ENCODE measurements around the gene ZNF256.
A peak's percentile ranks its signal among the peaks of the same experiment; 100 is the strongest.

The ZNF256 gene

DNA sequence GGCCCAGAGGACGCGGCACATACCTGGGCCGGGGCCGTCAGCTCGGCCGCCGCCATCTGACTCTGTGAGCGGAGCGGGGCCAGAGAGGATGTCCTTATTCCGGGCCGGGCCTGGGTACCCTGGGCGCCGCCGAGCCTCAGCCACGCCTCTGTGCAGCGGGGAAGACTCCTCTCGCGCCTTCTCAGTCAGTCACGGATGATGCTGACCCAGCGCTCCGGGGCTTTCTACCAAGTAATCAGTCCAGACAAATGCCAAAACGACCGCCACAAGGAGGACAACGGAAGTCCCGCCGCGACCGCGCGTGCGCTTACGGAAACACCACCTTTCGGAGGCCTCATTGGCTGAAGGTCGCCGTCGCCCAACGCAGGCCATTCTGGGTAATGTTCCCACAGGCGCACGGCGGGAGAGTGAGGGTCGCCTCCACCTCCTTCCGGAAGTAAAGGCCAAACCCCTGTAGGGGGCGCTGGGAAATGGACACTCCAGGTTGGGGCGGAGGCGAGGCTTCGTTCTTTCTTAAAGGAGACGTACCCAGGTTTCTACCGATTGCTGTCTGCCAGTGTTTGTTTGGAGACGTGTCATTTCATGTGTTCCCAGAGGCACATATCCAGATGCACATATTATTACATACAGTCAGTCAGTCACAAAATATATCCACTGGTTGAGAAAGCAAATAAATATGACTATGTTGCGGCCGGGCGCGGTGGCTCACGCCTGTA is at the start of gene ZNF256:
TSS of gene ZNF256 (minus strand) at position 288 of the 716 bp plus-strand sequence. CDS start at position 56, 232 bp downstream.
- peak; percentile 78 for DNase-seq

DNA sequence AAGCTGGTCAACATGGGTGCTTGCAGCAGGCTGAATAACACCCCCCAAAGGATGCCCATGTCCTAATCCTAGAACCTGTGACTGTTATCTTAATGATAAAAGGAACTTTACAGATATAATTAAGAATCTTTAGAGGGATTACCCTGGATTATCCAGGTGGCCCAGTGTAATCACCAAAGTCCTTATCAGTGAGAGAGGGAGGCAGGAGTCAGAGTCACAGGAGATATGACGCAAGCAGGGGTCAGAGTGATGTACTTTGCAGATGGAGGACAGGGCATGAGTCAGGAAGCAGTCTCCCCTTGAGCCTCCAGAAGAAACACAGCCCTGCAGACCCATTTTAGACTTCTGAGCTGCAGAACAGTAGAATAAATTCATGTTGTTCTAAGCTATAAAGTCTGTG is 45.3 kb upstream of the ZNF256 start:
- no peak for DNase-seq

DNA sequence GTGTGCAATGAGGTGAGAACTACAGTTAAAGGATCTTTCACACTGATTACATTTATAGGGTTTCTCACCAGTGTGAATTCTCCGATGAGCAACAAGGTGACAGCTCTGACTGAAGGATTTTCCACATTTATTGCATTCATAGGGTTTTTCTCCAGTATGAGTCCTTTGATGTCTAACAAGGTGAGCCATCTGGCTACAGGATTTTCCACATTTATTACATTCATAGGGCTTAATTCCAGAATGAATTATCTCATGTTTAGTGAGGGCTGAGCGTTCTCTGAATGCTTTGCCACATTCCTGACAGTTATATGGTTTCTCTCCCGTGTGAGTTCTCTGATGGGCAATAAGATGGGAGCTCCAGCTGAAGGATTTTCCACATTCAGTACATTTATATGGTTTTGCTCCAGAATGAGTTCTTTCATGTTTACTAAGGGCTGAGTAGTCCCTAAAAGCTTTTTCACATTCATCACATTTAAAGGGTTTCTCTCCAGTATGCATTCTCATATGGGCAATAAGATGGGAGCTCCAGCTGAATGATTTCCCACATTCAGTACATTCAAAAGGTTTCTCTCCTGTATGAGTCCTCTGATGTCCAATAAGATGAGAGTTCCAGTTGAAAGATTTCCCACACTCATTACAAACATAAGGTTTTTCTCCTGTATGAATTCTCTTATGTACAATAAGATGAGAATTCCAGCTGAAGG is 31.2 kb upstream of the ZNF256 start:
- DNase-seq: no peak

DNA sequence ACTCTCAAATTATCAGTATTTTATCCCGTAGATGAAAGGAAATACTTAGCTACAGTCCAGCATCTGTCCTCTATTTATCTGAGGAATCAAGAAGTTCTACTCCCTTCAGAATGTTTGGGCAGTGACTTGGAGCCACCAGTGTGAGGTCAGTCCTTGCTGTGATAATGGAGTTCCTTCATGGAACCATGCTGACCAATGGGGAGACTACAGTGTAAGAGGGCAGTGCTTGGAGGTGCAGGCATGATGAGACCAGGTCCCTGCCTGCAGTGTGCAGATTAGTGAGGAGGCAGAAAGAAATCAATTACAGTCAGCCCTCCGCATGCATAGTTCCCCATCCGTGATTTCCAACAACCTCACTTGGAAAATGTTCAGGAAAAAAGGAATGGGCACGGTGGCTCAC is 26.9 kb upstream of the ZNF256 start, which contains the start of gene C19orf18:
TSS of gene C19orf18 (minus strand) at position 101 of the 400 bp plus-strand sequence. CDS start 102 bp downstream, outside the sequence.
- DNase-seq: no peak

DNA sequence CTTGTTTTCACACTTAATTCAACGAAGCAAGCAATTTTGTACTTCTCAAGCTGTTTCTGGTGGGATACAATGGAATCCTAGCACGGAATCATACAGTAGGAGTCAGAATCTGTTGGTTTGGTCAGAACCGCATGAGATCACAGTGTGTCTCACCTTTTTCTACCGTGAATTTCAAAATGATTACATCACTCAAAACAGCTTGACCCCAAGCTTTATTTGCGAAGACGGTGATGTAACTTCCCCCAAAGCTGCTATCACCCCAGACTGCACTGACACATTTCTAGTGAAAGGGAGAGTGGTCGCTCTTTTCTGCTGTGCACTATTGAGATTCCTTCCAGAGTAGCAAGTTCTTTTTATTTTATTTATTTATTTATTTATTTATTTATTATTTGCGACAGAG is 17.3 kb upstream of the ZNF256 start:
- DNase-seq: no peak

DNA sequence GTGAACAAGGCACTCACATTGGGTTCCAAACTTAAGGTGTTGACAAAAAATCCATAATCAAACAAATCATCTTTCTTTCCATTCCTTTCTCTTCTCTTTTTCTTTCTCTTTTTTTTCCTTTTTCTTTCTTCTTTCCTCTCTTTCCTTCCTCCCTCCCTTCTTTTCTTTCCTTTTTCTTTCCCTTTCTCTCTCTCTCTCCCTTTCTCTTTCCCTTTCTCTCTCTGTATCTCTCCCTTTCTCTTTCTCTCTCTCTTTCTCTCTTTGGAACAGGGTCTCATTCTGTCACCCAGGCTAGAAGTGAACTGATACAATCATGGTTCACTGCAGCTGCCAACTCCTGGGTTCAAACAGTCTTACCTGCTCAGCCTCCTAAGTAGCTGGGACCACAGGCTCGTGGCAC is 14.3 kb upstream of the ZNF256 start:
- no peak for DNase-seq

DNA sequence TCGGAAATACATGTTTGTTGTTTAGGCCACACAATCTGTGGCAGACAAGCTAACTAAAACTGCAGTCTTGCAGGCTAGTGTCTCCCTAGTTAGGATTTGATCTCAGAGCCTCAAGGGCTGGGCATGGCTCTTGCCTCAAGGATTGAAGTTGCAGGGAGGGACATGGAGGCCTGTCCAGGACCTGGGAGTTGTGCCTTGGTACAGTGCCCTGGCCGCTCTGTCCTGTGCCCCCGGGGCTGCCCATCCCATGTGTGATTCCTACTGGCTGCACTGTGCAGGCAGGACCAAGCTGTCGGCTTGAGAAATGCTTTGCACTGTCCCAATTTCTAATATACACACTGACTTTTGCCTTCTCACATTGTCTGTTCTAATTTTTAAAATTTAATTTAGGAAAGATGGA is 7.5 kb upstream of the ZNF256 start:
- DNase-seq: no peak

DNA sequence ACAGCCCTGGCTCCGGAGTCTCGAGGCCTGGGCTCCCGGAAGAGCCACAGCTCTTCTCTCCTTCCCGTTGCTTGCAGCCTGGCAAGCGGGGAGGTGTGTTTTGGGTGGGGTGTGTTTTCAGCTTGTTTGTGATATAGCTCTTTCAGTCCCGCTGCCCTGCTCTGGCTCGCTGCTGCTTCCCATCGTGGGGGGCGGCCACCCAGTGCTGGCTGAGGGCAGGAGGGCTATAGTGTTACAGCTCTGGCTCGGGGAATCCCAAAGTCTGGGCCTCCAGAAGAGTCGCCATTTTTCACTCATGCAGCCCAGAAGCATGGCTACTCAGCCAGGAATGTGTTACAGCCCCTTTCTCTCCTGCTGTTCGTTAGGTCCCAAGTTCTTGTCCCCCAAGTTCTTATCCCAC is 2.2 kb upstream of the ZNF256 start:
- no peak for DNase-seq

DNA sequence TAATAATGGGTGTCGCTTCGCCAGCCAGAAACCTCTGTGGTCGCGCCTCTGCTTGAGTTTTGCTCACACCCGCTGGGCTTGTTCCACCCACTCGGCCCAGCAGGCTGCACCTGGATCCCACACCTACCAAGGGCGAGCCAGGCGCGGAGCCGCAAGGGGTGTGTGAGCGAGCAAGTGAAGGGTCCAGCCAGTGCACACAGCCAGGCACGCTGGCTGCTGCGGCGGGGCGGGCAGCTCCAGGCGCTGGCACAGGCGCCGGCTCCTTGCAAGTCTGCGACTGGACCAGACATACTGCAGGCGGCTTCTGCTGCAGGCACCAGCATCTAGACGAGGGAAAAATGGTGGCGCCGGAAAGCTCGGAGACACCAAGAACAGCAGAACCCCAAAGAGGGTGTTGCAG is 1.8 kb upstream of the ZNF256 start:
- DNase-seq: no peak

DNA sequence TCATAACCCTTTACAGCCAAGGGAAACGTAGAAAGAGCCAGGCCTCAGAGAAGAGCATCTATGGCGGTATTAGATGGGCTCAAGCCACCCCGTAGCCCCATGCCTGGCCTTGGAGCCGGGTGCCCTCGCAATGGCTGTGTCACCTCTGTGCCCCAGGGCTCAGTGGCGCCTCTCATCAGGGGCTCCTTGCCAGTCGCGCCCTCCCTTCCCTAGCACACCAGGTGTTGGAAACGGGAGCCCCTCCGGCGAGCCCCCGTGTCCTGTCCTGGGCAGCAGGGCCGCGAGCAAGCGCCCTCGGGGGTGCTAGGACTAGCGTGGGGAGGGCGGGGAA is 453 bp downstream of the ZNF256 start:
- no peak for DNase-seq

DNA sequence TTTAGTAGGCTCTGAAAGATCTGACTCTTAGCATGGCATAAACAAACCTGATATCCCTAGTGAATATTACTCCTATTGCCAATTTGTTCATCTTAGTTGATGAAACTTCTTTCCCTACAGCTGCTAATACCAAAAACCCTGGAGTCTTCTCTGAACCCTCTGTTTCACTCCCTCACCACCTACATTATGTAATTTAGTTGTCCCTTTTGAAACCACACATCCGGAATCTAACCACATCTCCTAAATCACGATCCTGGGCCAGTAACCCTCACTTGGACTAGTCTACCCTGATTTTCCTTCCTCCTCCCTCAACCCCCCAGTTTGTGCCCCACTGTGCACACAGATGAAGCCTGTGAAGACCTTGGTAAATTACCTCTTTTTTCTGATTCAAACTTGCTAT is 1.2 kb downstream of the ZNF256 start:
- DNase-seq: no peak

DNA sequence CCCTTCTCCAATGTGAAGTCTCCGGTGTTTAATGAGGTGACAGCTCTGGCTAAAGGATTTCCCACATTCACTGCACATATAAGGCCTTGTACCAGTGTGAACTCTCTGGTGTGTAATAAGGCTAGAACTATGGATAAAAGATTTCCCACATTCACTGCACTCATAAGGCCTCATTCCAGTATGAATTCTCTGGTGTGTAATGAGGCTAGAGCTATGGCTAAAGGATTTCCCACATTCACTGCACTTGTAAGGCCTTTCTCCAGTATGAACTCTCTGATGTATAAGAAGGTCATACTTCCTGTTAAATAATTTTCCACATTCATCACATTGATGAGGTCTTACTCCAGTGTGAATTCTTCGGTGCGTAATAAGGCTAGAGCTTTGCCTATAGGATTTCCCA is 5.9 kb downstream of the ZNF256 start:
- DNase-seq: no peak

DNA sequence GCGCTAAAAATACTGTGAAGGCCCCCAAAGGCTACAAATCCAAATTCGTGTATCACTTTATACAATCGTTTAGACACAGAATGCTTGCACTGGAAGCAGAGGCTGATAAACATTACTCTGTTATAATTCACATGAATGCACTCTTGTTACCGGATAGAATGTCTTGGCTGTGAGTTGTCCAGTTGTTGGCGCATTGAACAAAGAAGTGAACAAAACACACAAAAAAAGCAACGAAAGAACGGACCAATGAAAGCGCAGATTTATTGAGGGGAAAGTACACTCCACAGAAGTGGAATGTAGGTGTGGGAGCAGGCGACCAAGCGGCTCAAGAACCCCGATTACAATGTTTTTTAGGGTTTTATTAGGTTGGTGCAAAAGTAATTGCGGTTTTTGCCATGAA is 11.8 kb downstream of the ZNF256 start:
- DNase-seq: no peak

DNA sequence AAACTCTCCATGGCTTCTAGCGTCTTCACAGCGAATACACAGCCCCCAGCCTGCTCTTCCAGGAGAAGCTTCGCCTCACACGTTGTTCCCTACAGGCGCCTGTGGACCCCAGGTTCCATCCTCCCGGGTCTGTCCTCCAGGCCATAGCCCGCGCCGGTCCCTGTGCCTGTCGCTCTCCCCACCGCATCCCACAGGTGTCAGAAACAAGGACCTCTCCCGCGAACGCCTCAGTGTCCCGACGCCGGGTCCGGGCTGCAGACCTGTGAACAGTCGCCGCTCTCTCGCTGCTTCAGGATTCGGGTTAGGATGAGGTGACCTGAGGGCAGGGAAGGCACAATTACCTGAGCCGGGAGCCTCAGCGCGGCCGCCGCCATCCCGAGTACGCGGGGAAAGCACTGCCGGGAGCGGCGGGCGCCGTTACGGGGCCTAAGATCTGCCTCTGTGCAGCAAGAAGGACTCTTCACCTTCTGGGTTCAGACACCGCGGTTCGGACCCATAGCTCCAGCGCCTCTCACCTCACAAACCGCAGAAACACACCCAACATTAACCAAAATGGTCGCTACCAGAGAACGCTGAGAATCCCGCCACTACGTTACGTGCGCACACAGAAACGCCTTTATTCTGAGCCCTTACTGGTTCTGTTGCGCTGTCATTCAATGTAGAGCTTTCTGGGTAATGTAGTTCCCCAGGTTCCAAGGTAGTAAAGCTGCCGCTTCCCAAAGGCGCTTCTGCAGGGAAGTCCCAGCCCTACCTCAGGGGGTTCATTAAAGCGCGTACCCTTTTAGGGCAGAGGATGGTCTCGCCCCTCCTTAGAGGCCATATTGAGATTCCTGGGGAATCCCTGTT is 12.5 kb downstream of the ZNF256 start, which contains the start of gene ZNF418:
TSS of gene ZNF418 (minus strand) at position 583 of the 846 bp plus-strand sequence. CDS start 1,580 bp downstream, outside the sequence.
- DNase-seq: no peak

DNA sequence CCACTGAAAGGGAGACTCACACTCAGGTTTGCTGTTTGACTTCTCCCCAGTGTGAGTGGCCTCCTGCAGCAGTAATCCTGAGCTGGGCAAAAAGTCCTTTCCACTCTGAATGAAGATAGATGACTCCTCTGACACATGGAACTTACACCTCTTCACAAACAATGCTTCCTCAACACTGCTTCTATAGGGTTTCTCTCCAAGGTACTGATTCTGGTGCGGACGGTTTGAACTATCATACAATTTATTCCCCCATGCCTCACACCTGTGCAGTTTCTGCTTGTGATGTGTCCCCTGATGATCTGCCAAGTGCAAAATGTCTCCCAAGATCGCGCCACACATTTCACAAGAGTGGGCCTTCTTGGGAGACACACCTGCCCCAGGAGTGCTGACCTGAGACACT is 19.9 kb downstream of the ZNF256 start:
- DNase-seq: no peak

DNA sequence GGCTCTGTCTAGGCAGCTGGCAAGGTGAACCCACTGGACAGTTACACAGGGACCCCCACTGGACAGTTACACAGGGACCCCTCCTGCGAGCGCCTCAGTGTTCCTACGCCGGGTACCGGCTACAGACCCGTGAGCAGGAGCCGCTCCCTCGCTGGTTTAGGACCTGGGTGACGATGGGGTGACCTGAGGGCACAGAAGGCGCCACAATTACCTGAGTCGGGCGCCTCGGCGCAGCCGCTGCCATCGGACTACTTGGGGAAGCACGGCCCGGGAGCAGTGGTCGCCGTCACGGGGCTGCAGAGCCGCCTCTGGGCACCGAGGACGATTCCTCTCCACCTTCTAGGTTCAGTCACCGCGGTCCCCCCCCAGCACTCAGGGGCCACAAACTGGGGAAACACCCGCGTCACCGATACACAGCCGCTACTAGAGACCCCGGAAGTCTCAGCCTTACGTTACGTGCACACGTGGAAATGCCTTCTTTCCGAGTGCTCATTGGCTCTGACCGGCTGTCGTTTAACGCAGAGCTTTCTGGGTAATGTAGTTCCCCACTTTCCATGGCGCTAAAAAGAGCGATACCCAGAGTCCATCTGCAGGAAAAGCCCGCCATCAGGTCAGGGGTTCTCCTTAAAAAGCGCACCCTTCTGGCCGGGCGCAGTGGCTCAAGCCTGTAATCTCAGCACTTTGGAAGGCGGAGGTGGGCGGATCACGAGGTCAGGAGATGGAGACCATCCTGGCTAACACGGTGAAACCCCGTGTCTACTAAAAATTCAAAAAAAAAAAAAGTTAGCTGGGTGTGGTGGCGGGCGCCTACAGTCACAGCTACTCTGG is 31.1 kb downstream of the ZNF256 start, which contains the start of gene ZNF417:
TSS of gene ZNF417 (minus strand) at position 425 of the 828 bp plus-strand sequence. CDS start at position 244, 181 bp downstream.
- DNase-seq: peak; percentile 80

DNA sequence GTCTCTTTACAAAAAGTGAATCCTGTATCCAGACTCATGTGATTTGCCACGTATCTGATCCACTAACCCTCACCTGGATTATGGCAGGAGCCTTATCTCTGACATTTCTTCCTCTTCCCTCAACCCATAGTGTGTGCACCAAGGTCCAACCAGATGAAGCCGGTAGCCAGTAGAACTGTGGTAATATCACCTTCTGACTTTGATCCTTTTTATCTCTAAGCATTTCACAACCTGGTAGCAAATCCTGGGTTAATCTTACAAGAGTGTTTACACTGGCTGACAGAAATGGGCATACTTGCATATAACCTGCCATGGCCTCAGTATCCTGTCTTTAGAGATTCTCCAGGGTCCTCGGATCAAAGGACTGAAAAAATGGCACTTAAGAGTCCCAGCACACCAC is 33.0 kb downstream of the ZNF256 start:
- DNase-seq: no peak

DNA sequence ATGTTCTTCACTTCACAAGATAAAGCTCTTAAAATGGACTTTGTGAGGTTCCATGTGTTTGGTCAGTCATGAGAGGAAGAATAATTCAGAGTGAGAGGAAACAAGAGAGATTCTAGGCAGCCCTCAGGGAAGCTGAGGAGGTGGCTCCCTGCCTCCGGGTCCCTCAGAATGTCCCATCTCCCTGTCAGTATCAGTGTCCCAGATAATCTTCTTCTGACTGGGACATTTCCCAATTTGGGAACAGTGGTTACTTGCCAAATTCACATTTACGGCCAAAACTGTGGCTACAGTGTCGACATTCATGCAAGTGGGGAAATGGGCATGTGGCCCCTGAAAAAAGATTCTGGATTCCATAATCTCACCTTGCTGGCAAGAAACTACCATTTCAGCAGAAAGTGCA is 40.1 kb downstream of the ZNF256 start:
- no peak for DNase-seq

DNA sequence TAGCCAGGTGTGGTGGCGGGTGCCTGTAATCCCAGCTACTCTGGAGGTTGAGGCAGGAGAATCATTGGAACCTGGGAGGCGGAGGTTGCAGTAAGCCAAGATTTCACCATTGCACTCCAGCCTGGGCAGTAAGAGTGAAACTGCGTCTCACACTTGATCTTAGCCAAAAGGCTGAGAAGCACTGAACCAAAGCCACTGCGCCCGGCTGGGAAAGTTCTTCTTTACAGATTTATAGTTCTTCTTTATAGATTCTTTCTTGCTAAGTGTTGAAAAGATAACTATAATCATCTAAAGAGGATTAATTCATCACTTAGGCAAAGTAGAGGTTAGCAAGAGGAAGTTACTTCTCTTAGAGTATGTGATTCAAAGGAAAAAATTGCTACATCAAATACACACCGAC is 42.2 kb downstream of the ZNF256 start:
- no peak for DNase-seq

DNA sequence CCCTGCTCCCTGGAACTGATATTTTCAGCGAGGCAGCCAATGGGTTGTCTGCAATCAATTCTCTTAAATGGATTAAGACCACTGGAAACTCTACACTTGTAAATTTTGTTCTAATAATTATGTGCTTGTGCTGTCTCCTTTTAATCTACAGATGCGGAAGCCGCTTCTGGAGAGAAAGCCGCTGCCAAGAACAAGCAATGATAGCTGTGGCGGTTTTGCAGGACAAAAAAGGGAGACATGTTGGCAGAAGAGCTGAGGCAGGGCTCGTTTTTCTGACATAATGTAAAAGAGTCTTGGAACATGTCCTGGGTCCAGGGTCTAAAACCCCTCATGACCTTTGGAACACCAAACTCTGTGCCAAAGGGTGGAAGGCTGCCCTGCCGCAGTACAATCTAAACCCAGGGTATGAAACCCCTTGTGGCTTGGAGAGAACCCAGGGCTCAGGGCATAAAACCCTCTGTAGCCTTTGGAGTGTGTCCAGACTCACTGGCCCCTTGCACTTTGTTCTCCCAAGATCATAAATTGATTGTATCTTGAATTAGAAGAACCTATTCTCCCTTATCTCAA is 43.8 kb downstream of the ZNF256 start:
- no peak for DNase-seq

DNA sequence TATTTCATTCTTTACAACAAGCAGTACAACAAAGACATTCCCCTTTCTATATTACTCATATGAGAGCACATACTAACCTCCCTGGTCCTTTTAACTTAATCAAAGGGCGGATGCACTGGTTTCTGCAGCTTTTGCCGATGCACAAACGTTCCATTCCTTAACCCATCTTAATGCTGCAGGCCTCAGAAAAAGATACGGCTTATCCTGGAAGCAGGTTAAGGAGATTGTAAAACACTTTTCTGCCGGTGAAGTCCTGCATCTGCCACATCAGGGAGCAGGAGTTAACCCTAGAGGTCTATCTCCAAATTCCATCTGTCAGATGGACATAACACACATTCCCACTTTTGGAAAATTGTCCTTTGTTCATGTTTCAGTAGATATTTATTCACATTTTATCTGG is 47.2 kb downstream of the ZNF256 start:
- no peak for DNase-seq

All from activated CD4-positive, alpha-beta T cell treated with anti-CD3 and anti-CD28 coated beads for 1 hour (primary cell).